Measurements from ENCODE around the gene VN1R4.
"Not testable (repeated sequence)": the region's sequence is repeated elsewhere in the genome, so short reads cannot be mapped to it uniquely, and the experiment has no call there.

The VN1R4 gene

GRCh38 chr19:53267623-53268022, at the start of gene VN1R4:
VN1R4 (minus strand) TSS chr19:53267723; CDS start chr19:53267665, 58 bp downstream.
- DNase-seq = not testable (repeated sequence)

GRCh38 chr19:53311897-53312296, 44.4 kb upstream of the VN1R4 start:
- DNase-seq = no peak

DNA sequence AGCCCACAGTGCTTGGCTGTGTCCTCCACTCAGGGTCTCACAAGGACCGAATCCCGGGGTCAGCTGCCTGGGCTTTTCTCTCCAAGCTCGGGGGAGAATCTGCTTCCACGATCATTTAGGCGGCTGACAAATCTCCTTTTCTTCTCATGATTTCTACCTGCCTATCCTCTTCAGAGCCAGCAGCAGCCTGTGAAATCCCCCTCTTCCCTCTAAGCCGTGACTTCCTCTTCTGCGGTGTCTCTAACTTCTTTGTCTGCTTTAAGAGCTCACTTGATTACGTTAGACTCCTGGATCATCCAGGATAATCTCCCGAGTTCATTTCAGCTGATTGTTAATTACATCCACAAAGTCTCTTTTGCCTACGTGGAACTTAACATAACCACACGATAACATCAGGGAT, 43.5 kb upstream of the VN1R4 start:
- DNase-seq = no peak

GRCh38 chr19:53308339-53308811, 40.9 kb upstream of the VN1R4 start:
- DNase-seq = no peak

- DNase-seq = not testable (repeated sequence)
Observed at GRCh38 chr19:53301341-53301740, 33.8 kb upstream of the VN1R4 start.

DNA sequence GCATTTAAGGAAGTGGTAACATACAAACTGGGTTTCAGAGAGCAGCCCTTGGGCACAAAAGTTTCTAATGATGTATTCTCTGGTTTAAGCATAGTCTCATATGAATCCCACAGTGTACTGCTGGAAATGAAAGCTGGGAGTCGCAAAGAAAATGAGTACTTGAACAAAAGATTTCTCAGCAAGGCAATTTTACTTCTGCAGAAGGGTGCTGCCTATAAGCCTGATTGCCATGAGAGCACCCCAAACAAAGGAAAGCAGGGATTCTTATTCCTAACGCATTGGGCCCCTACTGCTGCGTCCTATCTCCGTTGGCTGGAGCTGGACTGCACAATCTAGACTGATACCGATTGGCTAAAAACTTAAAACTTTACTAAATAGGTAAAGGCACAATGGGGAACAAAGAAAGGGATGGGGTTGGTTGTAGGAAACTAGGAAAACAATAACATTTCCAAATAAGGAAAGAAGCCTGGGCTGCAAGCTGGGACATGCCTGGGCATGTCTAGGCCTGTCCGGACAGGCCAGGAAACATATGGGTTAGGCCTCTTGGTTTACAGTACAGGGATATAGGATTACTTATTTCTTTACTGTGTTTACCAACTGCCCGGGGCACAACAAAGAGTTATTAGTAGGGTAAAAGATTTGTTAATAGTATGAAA, 27.4 kb upstream of the VN1R4 start:
- DNase-seq = no peak

GRCh38 chr19:53290758-53291549, 23.4 kb upstream of the VN1R4 start:
- DNase-seq = no peak

DNA sequence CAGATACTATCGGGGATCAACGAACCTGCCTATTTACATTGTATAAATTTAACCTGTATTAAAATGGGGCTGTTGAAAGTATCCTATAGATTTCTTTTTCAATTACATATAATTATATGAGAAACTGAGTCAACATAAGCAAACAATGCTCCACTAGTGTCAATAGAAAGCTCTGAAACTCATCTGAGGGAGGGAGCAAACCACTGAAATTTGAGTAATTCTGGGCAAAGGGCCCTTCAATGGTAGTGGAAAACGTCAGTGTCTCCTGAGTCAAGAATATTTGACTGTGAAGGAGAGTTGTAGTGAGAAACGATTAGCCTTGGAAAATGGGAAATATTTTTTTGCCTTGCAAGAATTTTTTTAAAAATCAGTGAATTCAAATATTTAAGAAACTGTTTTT, 17.6 kb upstream of the VN1R4 start:
- DNase-seq = no peak

DNA sequence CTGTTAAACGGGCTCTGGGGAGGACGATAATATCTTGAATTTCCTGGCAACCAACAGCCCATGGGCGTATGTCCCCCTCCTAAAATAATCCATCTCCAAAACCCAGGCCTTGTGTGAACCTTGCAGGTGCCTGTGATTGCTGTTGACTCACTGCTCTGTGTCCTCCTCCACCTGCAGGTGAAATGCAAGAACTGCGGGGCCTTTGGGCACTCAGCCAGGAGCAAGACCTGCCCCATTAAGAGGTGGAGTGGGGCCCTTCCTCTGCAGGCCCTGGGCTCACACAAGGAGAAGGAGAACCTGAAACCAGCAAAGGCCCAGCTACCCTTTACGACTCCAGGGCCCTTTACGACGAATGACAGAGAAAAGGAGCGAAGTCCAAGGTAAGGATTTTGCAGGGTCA, 14.4 kb upstream of the VN1R4 start:
- not testable (repeated sequence) for DNase-seq

DNA sequence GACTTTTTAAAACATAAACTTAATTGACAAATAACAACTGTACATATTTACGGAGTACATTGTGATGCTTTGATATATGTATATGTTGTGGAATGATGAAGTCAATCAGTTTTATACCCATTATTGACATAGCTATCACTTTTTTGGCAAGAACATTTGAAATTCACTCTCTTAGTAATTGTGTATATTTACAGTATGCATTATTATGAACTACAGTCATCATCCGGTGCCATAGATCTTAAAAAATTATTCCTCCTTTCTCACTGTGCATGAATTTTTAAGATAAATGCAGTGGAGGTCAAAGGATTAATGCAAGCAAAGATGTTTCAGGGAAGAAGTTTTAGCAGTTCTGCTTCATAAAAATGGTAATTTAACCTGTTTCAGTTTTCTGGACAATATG, 8.0 kb upstream of the VN1R4 start:
- DNase-seq = no peak

DNA sequence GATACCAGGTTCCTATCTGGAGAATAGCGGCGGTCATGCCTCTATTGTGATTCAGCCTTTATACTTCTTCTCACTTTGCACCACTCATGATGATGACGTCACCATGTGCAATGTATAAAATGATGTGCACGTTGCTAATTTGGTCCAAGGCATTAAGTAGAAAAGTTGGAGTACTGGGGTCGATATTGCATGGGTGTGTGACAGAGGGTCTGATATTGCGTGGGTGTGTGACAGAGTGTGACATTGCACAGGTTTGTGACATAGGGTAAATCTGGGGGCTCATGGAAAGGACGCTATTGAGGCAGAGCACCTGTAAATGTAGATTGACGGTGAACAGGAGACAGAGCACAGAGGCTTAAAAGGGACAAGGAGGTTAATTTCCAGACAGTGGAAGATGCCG, 4.5 kb upstream of the VN1R4 start:
- no peak for DNase-seq

- DNase-seq = not testable (repeated sequence)
Observed at GRCh38 chr19:53269861-53270260, 2.3 kb upstream of the VN1R4 start.

GRCh38 chr19:53257715-53258342, 9.7 kb downstream of the VN1R4 start, which contains the start of gene VN1R2:
VN1R2 (plus strand) TSS chr19:53258292; CDS start chr19:53258376, 84 bp downstream.
- DNase-seq = not testable (repeated sequence)

DNA sequence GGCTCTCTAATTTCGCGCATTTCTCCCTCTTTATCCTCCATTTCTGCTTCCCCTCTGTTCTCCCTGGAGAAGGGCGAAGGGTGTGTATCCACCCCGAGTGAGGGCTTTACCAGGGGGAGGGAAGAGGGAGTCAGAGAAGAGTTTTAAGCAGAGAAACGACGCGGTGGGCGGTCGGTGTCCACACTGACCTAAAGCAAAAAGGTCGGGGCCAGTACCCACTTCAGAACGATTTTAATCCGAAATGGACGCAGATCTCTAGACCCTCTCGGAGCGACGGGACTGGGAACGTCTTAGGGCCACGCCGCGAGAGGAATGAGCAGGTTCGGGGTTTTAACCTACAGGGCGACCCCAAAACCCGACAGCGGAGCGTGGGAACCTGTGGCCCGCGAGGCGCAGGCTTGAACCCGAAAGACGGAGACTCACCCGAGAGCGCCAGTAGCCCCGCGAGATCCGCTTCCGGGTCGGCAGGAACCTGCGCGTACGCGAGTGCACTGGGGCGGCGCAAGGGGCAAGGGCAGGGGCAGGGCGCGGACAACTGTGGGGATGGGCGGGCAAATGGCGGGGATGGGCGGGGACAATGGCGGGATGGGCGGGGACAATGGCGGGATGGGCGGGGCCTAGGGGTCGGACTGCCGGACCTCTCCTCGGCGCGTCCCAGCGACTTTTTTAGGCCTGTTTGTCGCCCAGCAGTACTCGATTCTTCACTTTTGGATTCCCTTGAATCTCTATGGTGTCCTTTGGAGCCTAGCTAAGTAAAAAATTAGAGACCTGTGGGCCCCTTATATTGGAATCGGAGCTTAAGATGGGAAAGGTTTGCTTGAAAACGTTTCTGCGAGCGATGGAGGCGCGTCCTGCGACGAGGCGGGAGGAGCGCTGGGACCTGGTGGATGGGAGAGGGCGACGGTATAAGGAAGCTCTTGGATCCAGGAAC, 12.8 kb downstream of the VN1R4 start, which contains the start of gene ZNF677:
ZNF677 (minus strand) TSS at position 463 of the 931 bp plus-strand sequence. CDS start 3,323 bp downstream, outside the sequence.
- DNase-seq = peak; percentile 83

- no peak for DNase-seq
Observed at GRCh38 chr19:53246498-53246897, 21.0 kb downstream of the VN1R4 start.

DNA sequence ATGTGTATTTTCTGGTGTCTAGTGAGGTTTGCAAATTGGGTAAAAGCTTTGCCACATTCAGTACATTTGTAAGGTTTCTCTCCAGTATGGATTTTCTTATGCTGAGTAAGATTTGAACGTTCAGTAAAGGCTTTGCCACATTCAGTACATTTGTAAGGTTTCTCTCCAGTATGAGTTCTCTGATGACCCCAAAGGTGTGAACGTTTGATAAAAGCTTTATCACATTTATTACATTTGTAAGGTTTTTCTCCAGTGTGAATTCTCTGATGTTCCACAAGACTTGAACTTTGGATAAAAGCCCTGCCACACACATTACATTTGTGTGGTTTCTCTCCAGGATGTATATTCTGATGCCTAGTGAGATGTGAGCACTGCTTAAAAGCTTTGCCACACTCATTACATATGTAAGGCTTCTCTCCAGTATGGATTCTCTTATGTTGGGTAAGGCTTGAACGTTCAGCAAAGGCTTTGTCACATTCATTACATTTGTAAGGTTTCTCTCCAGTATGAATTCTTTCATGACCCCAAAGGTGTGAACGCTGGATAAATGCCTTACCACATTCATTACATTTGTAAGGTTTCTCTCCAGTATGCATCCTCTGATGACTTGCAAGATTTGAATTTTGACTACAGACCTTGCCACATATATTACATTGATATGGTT, 30.3 kb downstream of the VN1R4 start:
- no peak for DNase-seq

GRCh38 chr19:53224606-53225005, 42.9 kb downstream of the VN1R4 start:
- DNase-seq = no peak

GRCh38 chr19:53222716-53223115, 44.8 kb downstream of the VN1R4 start:
- not testable (repeated sequence) for DNase-seq
